IPS DF 4.7 (cell line): ENCODE data around the gene GNLY.
A peak's percentile ranks its signal among the peaks of the same experiment; 100 is the strongest.

Experiments used
- DNase-seq: peaks from one replicate; pipeline ENCODE4 v3.0.0-alpha.2; 2013; ENCODE audit warnings: low spot score; ENCODE audit errors: extremely low read depth

GNLY gene

DNA sequence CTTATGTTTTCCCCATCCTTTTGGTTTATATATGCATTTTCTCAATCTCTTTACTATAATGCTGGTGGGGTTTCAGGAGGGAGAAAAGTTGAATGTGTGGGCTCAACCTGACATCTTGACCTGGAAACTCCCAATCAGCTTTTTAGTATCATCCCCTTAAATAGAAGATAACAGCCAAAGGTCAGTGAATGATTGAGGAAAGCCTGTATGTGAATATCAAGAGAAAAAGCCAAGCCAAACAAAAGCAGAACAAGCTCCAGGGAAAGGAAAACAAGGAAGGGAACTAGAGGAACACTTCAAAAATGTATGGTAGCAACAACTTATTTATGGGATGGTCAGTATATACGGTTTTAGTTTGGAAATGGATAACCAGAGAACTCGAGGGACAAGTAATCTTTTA lies 31.3 kb downstream of the GNLY start:
- DNase-seq = no peak

DNA sequence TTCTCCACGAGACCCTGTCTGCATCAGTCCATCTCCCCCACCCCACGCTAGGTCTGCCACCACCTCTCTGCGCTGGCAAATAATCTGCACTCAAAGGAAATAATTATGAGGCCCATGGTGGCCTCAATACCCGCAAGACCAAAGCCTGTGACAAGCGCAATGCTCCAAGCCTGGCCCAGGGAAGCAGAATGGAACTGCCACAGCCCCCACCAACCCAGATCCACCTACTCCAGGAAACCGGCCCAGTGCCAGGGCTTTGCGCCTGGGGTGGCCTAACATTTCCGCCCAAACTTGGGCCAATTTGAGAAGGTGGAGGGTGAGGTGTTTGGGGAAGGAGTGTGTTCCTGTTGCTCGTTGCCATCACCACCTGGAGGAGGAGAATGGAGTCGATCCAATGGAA lies 33.6 kb downstream of the GNLY start:
- no peak for DNase-seq

DNA sequence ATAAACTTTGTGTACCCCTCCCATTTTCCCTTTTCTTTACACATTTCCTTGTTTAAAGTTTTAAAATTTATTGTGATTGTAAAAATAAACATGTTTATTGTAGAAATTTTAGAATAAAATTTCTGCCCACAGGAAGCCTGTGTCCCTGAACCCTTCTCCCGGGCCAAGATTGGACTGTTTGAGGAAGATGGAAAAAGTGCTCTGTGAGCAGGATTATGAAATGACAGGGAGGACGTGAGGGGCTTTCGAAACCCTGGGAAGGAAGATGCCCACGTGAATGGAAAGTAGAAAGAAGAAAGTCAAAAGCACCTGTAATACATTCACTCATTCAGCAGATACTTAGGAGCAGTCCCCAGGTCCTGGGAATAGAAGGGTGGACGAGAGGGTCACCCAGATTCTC lies 34.2 kb downstream of the GNLY start:
- no peak for DNase-seq

DNA sequence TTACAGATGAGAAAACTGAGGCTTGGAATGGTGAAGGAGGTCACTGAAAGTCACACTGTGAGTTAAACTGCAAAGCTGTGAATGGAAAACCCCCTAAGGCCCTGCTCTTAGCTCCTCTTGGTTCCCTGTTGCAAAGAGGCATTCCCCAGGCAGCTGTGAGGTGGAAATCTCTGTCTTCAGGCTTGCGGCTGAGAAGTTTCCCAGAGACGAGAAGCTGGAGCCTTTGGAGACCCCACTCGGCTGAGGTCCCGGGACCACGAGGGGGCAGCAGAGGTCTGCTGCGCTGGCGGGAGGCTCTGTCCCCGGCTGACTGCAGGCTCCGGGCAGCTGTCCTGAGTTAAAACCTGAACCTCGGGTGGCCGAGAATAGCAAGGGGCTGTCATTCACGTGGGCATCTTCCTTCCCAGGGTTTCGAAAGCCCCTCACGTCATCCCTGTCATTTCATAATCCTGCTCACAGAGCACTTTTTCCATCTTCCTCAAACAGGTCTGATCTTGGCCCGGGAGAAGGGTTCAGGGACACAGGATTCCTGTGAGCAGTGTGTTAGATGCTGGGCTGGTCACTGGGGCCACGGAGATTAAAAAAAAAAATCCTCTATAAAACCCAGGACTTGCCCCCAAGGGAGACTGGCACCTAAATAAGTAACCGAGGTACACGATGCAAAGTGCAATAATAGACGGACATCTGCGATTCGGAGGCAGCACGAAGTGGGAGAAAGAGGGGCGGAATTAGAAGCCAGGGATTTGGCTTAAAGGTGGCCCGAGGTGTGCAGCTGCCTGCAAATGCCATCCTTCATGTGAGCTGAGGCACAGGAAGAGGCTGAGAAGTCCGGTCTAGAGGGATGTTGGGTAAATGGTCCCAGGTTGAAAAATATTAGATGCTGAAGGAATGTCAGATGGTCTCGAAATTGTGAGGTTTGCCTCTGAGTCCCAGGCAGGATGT lies 35.0 kb downstream of the GNLY start:
- DNase-seq = peak; percentile 28

DNA sequence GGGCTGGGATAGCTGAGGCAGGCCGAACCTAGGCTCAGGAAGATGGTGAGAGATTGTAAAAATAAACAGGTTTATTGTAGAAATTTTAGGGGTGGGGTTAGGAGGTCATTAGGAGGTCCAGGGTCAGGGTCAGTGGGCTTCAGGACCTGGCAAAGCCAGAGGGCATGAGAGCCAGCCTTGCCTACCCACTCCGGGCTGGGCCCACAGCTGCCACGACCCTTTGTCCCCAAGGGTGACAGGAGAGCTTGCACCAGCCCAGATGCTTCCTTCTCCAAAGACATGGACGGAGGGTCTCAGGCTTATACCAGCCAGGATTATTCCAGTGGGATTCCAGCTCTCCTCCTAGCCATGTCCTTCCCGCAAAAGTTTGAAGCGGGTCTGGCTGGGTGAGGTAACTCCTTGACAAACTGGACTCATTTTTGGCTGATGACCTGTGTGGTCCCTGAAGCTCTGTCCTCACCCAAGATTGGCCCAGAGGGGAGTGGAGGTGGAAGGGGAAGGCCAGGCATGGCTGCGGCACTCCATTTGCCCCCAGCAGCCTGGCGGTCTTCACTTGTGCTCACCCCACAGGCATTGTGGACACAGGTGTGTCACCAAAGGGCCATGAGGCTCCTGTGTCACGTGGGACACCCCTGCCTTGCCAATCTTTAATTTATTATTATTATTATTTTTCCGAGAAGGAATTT lies 35.8 kb downstream of the GNLY start:
- no peak for DNase-seq

DNA sequence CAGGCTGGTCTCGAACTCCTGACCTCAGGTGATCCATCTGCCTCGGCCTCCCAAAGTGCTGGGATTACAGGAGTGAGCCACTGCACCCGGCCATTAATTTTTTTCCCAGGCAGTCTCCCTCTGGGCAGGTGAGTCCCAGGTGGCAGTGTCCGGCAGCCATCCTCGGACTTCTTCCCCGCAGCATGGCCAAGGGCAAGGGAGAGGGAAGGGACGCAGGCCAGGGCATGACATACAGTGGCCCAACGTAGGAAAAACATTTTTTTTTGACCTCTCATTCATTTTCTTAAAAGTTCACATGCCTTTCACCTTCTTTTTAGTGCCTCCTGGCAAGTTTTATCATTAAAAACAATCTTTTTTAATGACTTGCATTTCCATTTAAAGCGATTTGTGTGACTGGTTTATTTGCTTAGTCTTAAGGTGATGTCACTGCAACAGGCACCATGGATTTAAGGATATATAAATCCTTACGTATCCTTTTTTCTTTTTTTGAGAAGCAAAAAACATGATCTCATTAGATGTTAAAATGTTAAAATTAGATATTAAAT lies 36.6 kb downstream of the GNLY start:
- DNase-seq = no peak

DNA sequence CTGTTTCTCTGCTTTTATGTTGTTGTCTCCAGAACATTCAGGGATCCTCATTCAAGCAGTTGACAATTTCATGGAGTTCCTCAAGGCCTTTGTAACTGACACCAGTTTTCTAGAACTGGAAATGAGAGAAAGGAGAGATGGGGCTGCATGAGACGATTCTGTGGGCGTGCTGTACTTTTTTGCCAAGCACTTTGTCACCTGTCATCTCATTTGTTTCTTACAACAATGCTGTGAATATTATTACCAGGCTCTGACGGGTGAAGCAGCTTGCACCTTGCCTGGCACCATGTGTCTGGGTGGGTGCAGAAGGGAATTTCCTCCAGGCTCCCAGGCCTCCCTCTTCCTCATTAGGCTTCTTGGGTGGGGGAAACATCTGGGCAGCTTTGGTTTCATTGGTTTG lies 37.4 kb downstream of the GNLY start:
- no peak for DNase-seq

DNA sequence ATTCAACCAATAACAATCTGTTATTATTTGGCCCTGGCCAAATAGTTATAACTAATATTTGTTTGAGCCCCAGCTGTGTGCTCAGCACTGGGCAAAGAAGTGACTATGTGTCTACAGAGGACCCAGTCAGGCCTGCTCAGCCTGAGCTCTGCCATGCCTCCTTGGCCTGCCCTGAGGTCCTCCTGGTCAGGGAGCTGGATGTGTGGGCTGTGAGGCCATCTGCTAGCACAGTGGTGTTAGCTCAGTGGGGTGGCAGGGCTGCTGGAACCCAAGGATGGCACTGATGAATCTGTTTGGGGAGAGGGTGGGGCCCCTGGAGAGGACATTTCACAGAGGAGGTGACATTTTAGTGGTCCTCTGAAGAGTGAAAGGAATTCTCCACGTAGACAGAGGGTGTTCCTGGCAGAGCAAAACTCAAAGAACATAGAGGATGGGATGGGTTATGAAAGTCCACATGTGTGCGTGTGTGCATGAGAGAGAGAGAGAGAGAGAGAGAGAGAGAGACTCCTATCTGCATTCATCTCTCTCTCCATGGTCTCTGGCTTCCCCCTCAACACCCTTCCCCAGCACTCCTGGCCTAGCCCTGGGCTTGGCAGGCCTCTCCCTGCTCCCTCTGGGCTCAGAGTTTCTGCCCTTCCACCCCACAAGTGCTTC lies 38.4 kb downstream of the GNLY start:
- DNase-seq = no peak

DNA sequence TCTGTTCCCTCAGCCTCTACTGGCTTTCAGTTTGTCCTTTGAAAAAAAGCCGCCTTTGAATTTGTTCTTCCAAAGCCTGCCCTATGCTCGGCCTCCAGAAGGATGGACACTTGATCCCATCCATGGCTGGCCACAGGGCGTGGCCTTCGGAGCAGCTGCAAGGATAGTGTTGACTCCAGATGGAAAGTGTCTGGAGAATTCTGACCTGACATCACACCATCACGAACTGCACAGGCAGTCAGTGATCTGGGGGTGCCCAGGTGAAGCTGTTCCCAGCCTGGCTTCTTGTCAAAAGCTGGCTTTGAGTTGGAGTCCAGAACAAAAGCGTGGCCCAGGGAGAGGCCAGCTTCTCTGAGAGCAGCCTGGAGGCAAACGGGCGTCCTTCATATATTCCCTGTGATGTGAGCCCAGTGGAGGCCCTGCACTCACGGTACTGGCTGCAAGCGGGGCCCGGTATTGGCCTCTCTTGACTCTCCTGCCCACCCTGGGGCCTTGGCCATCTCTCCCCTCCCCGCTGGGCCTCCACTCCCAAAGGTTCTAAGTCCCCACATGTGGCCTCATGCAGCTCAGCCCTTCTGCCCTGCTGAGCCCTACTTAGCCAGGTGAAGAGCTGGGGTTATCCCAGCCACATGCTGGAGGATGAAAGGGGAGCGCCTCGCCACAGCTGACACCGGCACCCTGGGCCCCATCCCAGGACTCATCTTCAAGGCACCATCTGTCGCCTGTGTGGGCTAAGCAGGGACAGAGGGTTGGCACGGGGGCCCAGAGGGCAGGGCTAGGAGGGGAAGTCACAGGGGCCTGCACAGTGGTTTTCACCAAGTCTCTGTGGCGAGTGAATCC lies 39.2 kb downstream of the GNLY start:
- no peak for DNase-seq

DNA sequence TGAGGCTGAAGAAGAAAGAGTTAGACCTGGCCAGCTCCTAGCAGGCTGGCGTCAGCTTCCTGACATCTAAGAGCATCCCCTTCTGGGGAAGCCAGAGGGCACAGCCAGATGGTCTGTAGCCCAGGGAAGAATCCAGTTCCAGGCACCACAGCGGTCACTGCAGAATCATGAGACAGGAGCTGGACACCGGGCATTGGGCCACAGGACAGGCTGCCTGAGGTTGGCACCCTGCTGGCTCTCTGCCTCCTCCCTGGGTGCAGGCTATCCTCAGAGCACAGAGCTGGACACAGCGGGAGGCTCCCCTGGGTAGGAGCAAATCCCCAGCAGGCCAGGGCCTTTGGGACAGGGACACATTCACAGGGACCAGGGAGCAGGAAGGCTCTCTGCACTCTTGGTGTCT lies 39.9 kb downstream of the GNLY start:
- no peak for DNase-seq

DNA sequence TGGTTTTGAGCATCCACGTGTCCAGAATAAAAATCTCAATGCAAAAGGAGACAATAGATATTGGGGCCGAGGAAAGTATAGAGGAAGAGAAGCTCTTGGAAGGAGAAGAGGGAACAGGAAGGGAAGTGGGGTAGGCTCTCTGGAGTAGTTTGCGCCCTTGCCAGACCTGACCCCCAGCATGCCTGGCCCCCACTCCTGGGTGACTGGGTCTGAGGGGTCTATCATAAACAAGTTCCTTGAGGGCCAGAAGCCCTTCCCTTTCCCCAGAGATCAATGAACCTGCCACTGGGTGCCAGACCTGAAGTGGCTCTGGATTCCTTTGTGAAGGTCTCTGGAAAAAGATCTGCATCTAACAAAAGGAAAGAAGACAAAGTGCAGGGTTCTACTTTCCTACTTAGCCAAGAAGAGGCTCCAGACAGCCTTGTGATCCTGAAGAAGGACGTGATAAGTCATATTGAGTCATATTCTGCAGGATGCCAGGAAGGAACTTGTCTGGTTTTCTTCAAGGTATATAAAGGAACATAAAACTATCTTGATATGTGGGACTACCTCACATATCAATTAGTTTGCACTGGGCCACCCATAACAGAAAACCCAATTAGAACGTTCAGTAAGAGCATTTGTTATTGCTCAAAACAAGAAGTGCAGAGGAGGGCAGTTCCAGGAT lies 40.9 kb downstream of the GNLY start:
- no peak for DNase-seq

DNA sequence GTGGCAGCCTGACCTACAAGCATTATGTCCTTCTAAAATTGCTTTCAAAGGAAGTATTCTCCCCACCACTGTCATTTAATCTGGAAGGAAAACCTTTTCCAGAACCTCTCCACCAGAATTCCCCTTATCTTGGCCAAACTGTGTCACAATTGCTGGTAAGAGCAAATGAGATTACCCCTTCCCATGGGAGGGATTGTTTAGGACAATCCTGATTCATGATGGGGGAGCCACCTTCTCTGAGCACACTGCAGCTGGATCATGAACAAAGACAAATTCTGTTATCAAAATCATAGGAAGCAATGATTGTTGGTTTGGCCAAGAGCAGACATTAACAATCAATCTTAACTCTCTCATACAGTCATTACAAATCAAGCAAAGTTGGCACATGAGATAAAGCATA lies 41.5 kb downstream of the GNLY start:
- DNase-seq = no peak

DNA sequence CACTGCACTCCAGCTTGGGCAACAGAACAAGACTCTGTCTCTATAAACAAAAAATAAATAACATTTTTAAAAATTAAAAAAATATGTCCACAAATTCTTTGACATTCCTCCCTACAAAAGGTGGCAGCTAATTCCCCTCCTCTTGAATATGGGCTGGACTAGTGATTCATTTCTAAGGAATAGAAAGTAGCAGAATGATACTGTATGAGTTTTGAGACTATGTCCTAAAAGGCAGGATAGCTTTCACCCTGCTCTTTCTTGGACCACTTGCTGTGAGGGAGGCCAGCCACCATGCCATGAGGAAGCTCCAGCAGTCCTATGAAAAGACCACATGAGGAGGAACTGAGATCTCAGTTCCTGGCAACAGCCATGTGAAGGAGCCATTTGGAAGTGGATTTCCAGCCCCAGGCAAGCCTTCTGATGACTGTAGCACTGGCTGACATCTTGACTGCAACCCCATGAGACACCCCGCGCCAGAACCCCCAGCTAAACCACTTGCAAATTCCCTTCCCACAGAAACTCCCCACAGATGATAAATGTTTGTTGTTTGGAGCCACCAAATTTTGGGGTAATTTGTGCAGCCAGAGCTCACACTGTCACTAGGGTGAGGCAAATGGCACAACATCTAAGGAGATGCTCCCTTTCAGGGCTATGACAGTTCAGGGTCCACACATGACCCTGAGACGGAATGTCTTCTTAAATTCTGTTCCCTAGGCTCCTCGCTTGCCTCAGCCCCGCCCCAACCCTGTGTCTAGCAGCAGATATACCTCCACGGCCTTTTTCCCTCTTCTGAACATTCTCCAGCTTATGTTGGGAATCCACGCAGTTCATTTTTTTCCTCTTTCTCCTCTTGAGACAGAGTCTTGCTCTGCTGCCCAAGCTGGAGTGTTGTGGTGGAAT lies 42.5 kb downstream of the GNLY start:
- no peak for DNase-seq

DNA sequence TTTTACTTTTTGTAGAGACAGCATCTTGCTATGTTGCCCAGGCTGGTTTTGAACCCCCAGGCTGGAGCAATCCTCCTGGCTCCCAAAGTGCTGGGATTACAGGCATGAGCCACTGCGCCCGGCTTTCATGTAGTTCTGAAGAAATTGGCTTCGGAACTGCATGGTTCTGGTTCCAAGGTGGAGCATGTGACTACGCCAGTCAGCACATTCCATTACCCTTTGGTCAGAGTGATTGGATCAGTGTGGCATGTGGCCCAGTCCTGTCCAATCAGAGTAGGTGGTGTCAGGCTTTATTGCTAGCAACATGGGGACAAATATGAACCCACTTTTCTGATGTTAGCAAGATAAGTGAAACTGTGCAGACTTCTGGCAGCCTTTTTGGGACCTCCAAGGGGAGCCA lies 43.3 kb downstream of the GNLY start:
- no peak for DNase-seq

DNA sequence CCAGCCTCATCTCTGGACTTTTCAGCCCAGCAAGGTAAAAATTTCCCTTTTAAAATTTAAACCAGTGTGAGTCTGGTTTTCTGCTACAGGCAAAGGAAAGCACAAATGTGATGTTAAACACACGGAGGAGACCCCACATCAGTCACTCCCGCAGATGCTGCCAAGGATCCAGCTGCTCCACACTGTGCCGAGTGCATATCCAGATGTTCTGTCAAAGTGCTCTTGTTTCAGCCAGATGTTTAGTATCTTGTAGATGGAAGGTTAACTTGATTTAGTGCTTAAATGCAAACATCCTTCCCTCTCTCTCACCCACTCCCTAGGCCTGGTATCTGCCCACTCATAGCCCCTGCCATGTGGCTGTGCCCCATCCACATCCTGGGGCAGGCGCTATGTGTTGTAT lies 43.8 kb downstream of the GNLY start:
- no peak for DNase-seq

DNA sequence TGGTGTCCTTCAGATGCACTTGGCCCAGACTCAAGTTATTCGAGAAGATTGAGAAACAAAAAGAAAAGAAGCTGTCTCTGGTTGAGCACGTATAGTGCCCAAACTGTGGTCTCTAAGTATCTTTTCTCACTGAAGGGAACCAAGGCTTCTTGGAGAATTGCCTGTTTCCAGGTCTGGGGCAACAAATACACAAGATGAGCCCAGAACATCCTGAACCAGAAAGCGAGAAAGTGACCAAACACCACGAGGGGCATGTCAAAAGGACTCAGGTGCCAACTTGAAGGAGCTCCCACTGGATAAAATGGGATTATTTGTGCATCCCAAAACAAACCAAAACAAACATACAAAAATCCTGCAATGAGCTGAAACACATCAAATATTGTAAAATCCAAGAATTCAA lies 46.0 kb downstream of the GNLY start:
- DNase-seq = no peak

DNA sequence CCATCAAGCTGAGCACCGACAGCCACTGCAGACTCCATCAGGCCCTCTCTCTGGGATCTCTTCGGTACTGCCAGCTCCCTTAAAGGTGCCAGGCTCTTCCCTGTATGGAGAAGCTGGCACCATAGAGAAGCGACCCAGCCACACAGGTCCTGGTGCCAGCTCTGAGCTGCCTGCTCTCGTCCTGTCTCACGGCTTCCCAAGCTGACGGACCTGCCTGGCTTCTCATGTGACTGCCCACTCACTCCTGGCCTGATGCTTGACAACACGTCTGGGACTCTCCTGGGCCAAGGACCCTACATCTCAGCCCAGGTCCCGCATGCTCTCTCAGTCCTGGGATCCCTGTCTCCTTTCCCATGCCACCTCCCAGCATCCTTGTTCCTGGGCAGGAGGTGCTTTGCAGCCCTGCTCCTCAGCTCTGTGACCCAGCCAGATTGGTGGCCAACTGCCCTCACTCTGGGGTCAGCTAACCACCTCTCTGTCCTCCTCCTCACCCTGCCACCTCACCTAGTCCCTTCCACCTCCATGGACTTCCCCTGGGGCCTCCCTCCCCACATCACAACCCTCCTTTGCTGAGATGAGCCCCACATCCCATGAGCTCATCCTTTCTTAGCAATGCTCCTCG lies 47.2 kb downstream of the GNLY start:
- DNase-seq = no peak

DNA sequence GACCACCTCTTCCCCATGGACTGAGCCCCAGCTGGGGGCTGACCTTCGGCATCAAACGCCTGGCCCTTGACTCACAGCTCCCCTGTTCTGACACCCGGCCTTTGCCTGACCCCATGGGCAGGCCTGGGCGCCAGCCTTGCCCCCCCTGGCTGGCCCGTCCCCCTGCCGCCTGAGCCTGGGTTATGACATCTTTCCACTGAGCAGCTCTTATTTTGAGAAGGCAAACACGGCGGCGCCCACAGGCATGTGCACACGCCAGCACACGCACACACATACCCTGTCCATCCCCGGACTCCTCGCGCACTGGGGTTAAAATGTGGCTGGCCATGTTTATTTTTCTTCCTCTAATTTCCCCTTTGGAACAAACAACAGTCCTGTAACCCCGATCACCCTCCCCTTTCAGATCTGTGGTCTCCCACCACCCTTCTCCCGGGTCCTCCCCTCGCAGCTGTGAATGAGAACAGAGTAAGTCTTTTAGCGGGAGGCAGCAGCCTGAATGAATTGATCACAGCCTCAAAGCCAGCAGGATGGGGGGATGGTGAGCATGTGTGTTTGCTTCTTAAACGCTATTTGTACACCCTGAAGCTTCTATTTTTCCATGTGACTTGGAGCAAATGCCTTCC lies 47.8 kb downstream of the GNLY start:
- no peak for DNase-seq
